SK-N-SH treated with all-trans-retinoic acid at 6 μM for 48 hours (cell line): ENCODE data around the gene MRPL44.

Experiments
- ATAC-seq: fragments of 200-7000 bp; cut with Tn5 transposase; 3 replicates; pipeline ENCODE4 v1.9.1; 2020; ENCODE audit warnings: mild to moderate bottlenecking, moderate library complexity
- ARNTL ChIP-seq: fragments of 450-650 bp; formaldehyde crosslinking; IDR thresholded peaks from 2 replicates; pipeline ENCODE4 v1.5.0; 2020; ENCODE audit warnings: low read depth, mild to moderate bottlenecking, moderate library complexity, borderline replicate concordance
- BACH2 ChIP-seq: fragments of 250-450 bp; sonication (Bioruptor Pico); IDR thresholded peaks from 2 replicates; pipeline ENCODE4 v1.9.0; 2021; ENCODE audit warnings: mild to moderate bottlenecking, borderline replicate concordance
- CSDC2 ChIP-seq: fragments of 250-450 bp; sonication (Bioruptor Pico); IDR thresholded peaks from 2 replicates; pipeline ENCODE4 v1.5.0; 2020; ENCODE audit warnings: mild to moderate bottlenecking, moderate library complexity
- ESRRG ChIP-seq: fragments of 250-450 bp; sonication (Bioruptor Pico); IDR thresholded peaks from 2 replicates; pipeline ENCODE4 v1.6.1; 2021; ENCODE audit warnings: mild to moderate bottlenecking
- GLIS3 ChIP-seq: fragments of 250-450 bp; sonication (Bioruptor Pico); IDR thresholded peaks from 2 replicates; pipeline ENCODE4 v1.5.0; 2020; ENCODE audit warnings: mild to moderate bottlenecking, moderate library complexity
- ISL1 ChIP-seq: fragments of 250-450 bp; sonication (Bioruptor Pico); IDR thresholded peaks from 2 replicates; pipeline ENCODE4 v2.1.2; 2022; ENCODE audit warnings: mild to moderate bottlenecking, moderate library complexity
- OSR1 ChIP-seq: fragments of 250-450 bp; sonication (Bioruptor Pico); IDR thresholded peaks from 2 replicates; pipeline ENCODE4 v1.8.0; 2022; ENCODE audit warnings: moderate library complexity, mild to moderate bottlenecking, inconsistent platforms
- PPARA ChIP-seq: fragments of 250-450 bp; sonication (Bioruptor Pico); IDR thresholded peaks from 2 replicates; pipeline ENCODE4 v1.5.0; 2020; ENCODE audit warnings: mild to moderate bottlenecking, borderline replicate concordance
- RARB ChIP-seq: fragments of 250-450 bp; sonication (Bioruptor Pico); IDR thresholded peaks from 2 replicates; pipeline ENCODE4 v1.8.0; 2021; ENCODE audit warnings: mild to moderate bottlenecking, moderate library complexity
- SNAI2 ChIP-seq: fragments of 250-450 bp; sonication (Bioruptor Pico); IDR thresholded peaks from 2 replicates; pipeline ENCODE4 v1.5.0; 2020; ENCODE audit warnings: mild to moderate bottlenecking, moderate library complexity
- TCF4 ChIP-seq: fragments of 250-450 bp; sonication (Bioruptor Pico); IDR thresholded peaks from 2 replicates; pipeline ENCODE4 v1.8.0; 2021; ENCODE audit warnings: mild to moderate bottlenecking, moderate library complexity, borderline replicate concordance
- TOX ChIP-seq: fragments of 250-450 bp; sonication (Bioruptor Pico); IDR thresholded peaks from 2 replicates; pipeline ENCODE4 v1.8.0; 2021; ENCODE audit warnings: mild to moderate bottlenecking, moderate library complexity, borderline replicate concordance
- ZC3H10 ChIP-seq: fragments of 250-450 bp; sonication (Bioruptor Pico); IDR thresholded peaks from 2 replicates; pipeline ENCODE4 v1.5.1; 2021; ENCODE audit warnings: mild to moderate bottlenecking, moderate library complexity
- ZFP3 ChIP-seq: fragments of 250-450 bp; sonication (Bioruptor Pico); IDR thresholded peaks from 2 replicates; pipeline ENCODE4 v1.5.0; 2020; ENCODE audit warnings: mild to moderate bottlenecking, moderate library complexity
- ZFP30 ChIP-seq: fragments of 450-650 bp; formaldehyde crosslinking; IDR thresholded peaks from 2 replicates; pipeline ENCODE4 v1.5.0; 2022; ENCODE audit warnings: mild to moderate bottlenecking, moderate library complexity
- ZNF565 ChIP-seq: fragments of 450-650 bp; formaldehyde crosslinking; conservative IDR thresholded peaks from 2 replicates; pipeline ENCODE4 v1.5.0; 2020; ENCODE audit warnings: low read depth, mild to moderate bottlenecking, moderate library complexity
- ZNF70 ChIP-seq: fragments of 450-650 bp; formaldehyde crosslinking; IDR thresholded peaks from 2 replicates; pipeline ENCODE4 v1.5.0; 2020; ENCODE audit warnings: mild to moderate bottlenecking, moderate library complexity
- ZNF8 ChIP-seq: fragments of 450-650 bp; formaldehyde crosslinking; IDR thresholded peaks from 2 replicates; pipeline ENCODE4 v1.5.0; 2020; ENCODE audit warnings: mild to moderate bottlenecking, moderate library complexity
- TF ChIP-seq, protein P1 (sequence below): fragments of 250-450 bp; sonication (Bioruptor Pico); IDR thresholded peaks from 2 replicates; pipeline ENCODE4 v1.5.1; 2020; ENCODE audit warnings: low read depth, mild to moderate bottlenecking, moderate library complexity
- TF ChIP-seq, protein P2 (sequence below): fragments of 250-450 bp; sonication (Bioruptor Pico); IDR thresholded peaks from 2 replicates; pipeline ENCODE4 v1.8.0; 2020; ENCODE audit warnings: mild to moderate bottlenecking, moderate library complexity, borderline replicate concordance
- TF ChIP-seq, protein P3 (sequence below): fragments of 250-450 bp; sonication (Bioruptor Pico); IDR thresholded peaks from 2 replicates; pipeline ENCODE4 v1.5.0; 2020; ENCODE audit warnings: mild to moderate bottlenecking, moderate library complexity
- TF ChIP-seq, protein P4 (sequence below): fragments of 250-450 bp; sonication (Bioruptor Pico); IDR thresholded peaks from 2 replicates; pipeline ENCODE4 v1.8.0; 2021; ENCODE audit warnings: low read depth, mild to moderate bottlenecking, moderate library complexity, borderline replicate concordance
- TF ChIP-seq, protein P5 (sequence below): fragments of 250-450 bp; sonication (Bioruptor Pico); IDR thresholded peaks from 2 replicates; pipeline ENCODE4 v1.5.1; 2021; ENCODE audit warnings: mild to moderate bottlenecking, moderate library complexity

Gene MRPL44

DNA sequence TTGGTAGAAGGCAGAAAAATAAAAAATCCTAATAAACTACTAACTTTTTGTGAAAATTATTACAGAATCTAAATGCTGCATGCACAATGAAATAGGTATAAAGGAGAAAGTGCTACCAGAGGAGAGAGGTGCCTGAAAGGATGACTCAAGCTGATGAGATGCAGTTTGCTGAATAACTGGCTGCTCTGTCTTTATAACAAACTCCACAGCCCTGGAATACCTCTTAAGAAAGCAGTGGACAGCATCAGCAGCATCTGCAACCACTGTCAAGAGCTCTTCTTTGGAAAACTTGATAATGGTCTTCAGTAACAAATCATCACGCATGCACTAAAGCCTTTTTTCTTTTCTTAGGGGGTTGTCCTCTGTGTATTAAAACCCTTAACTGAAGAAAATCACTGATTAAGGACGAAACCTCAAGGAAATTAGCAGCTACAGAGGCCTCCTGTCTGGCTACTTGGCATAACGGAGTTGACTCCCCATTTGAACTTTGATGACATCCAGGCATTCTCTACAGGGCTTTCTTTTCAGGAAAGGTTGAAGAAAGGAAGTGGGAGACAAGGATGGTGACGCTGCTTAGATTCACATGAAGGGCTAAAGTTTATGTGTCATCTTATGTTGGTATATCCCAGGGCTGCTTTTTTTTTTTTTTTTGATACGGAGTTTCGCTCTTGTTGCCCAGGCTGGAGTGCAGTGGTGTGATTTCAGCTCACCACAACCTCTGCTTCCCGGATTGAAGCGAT is 40.9 kb upstream of the MRPL44 start:
- TF ChIP-seq ZNF565 = no peak
- TF ChIP-seq BACH2 (CRISPR knock-in tag) = no peak
- no peak for TF ChIP-seq ESRRG
- TF ChIP-seq PPARA = no peak
- no peak for TF ChIP-seq GLIS3 (CRISPR knock-in tag)
- TF ChIP-seq ZNF70 (CRISPR knock-in tag) = no peak
- TF ChIP-seq ZFP30 (CRISPR knock-in tag) = no peak
- TF ChIP-seq, protein P1, sequence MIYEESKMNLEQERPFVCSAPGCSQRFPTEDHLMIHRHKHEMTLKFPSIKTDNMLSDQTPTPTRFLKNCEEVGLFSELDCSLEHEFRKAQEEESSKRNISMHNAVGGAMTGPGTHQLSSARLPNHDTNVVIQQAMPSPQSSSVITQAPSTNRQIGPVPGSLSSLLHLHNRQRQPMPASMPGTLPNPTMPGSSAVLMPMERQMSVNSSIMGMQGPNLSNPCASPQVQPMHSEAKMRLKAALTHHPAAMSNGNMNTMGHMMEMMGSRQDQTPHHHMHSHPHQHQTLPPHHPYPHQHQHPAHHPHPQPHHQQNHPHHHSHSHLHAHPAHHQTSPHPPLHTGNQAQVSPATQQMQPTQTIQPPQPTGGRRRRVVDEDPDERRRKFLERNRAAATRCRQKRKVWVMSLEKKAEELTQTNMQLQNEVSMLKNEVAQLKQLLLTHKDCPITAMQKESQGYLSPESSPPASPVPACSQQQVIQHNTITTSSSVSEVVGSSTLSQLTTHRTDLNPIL (CRISPR knock-in tag) = no peak
- TF ChIP-seq ARNTL (CRISPR knock-in tag) = no peak
- TF ChIP-seq ZFP3 (CRISPR knock-in tag) = no peak
- TF ChIP-seq OSR1 (CRISPR knock-in tag) = no peak
- TF ChIP-seq ZC3H10 (CRISPR knock-in tag) = no peak
- no peak for TF ChIP-seq RARB (CRISPR knock-in tag)
- no peak for TF ChIP-seq ZNF8
- TF ChIP-seq TCF4 = no peak
- TF ChIP-seq, protein P2, sequence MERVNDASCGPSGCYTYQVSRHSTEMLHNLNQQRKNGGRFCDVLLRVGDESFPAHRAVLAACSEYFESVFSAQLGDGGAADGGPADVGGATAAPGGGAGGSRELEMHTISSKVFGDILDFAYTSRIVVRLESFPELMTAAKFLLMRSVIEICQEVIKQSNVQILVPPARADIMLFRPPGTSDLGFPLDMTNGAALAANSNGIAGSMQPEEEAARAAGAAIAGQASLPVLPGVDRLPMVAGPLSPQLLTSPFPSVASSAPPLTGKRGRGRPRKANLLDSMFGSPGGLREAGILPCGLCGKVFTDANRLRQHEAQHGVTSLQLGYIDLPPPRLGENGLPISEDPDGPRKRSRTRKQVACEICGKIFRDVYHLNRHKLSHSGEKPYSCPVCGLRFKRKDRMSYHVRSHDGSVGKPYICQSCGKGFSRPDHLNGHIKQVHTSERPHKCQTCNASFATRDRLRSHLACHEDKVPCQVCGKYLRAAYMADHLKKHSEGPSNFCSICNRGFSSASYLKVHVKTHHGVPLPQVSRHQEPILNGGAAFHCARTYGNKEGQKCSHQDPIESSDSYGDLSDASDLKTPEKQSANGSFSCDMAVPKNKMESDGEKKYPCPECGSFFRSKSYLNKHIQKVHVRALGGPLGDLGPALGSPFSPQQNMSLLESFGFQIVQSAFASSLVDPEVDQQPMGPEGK (CRISPR knock-in tag) = no peak
- no peak for TF ChIP-seq CSDC2
- TF ChIP-seq ISL1 (CRISPR knock-in tag) = no peak
- no peak for TF ChIP-seq SNAI2 (CRISPR knock-in tag)
- TF ChIP-seq, protein P3, sequence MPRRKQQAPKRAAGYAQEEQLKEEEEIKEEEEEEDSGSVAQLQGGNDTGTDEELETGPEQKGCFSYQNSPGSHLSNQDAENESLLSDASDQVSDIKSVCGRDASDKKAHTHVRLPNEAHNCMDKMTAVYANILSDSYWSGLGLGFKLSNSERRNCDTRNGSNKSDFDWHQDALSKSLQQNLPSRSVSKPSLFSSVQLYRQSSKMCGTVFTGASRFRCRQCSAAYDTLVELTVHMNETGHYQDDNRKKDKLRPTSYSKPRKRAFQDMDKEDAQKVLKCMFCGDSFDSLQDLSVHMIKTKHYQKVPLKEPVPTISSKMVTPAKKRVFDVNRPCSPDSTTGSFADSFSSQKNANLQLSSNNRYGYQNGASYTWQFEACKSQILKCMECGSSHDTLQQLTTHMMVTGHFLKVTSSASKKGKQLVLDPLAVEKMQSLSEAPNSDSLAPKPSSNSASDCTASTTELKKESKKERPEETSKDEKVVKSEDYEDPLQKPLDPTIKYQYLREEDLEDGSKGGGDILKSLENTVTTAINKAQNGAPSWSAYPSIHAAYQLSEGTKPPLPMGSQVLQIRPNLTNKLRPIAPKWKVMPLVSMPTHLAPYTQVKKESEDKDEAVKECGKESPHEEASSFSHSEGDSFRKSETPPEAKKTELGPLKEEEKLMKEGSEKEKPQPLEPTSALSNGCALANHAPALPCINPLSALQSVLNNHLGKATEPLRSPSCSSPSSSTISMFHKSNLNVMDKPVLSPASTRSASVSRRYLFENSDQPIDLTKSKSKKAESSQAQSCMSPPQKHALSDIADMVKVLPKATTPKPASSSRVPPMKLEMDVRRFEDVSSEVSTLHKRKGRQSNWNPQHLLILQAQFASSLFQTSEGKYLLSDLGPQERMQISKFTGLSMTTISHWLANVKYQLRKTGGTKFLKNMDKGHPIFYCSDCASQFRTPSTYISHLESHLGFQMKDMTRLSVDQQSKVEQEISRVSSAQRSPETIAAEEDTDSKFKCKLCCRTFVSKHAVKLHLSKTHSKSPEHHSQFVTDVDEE (CRISPR knock-in tag) = no peak
- TF ChIP-seq, all 23 proteins: peak for 0
- no peak for ATAC-seq

DNA sequence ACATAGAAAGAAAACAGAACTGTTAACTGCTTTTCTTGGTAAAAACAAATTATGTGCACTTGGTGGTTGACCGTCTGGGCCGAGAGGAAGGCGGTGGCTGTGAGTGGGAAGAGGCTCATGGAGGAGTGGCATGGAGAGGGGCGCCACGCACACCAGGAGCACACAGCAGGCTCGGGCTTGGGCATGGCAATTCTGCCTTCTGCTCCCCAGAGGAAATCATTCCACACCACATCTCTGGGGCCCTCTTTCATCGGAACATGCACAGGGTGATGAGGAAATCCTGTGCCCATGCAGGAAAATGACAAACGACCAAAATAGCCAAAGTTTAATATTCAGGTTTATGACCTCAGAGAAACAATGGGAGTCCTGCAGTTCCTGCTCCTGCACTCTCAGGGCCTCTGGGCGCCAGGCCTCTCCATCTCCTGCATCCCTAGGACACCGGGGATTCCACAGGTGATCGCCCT is 38.6 kb upstream of the MRPL44 start:
- ATAC-seq = no peak
- TF ChIP-seq ESRRG (no peak), ZFP3 (CRISPR knock-in tag) (no peak), ZNF70 (CRISPR knock-in tag) (no peak), OSR1 (CRISPR knock-in tag) (no peak), TOX (CRISPR knock-in tag) (no peak), ZNF8 (no peak), CSDC2 (no peak), ZC3H10 (CRISPR knock-in tag) (no peak), PPARA (no peak), TCF4 (no peak), ISL1 (CRISPR knock-in tag) (no peak), ZFP30 (CRISPR knock-in tag) (no peak), RARB (CRISPR knock-in tag) (no peak), ZNF565 (no peak), ARNTL (CRISPR knock-in tag) (no peak), GLIS3 (CRISPR knock-in tag) (no peak)
- TF ChIP-seq, protein P1 (CRISPR knock-in tag) = no peak
- TF ChIP-seq, protein P4, sequence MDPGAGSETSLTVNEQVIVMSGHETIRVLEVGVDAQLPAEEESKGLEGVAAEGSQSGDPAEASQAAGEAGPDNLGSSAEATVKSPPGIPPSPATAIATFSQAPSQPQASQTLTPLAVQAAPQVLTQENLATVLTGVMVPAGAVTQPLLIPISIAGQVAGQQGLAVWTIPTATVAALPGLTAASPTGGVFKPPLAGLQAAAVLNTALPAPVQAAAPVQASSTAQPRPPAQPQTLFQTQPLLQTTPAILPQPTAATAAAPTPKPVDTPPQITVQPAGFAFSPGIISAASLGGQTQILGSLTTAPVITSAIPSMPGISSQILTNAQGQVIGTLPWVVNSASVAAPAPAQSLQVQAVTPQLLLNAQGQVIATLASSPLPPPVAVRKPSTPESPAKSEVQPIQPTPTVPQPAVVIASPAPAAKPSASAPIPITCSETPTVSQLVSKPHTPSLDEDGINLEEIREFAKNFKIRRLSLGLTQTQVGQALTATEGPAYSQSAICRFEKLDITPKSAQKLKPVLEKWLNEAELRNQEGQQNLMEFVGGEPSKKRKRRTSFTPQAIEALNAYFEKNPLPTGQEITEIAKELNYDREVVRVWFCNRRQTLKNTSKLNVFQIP (CRISPR knock-in tag) = no peak
- TF ChIP-seq, protein P5, sequence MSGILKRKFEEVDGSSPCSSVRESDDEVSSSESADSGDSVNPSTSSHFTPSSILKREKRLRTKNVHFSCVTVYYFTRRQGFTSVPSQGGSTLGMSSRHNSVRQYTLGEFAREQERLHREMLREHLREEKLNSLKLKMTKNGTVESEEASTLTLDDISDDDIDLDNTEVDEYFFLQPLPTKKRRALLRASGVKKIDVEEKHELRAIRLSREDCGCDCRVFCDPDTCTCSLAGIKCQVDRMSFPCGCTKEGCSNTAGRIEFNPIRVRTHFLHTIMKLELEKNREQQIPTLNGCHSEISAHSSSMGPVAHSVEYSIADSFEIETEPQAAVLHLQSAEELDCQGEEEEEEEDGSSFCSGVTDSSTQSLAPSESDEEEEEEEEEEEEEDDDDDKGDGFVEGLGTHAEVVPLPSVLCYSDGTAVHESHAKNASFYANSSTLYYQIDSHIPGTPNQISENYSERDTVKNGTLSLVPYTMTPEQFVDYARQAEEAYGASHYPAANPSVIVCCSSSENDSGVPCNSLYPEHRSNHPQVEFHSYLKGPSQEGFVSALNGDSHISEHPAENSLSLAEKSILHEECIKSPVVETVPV (CRISPR knock-in tag) = no peak
- TF ChIP-seq, protein P2 (CRISPR knock-in tag) = no peak
